ENCODE data around the gene SLC9A3. TPM values are rescaled to one million over a fixed set of nuclear protein-coding genes. Genes with fewer than 3 reads are reported as not detected.

SLC9A3 gene
- 1.6 TPM for total RNA-seq

DNA sequence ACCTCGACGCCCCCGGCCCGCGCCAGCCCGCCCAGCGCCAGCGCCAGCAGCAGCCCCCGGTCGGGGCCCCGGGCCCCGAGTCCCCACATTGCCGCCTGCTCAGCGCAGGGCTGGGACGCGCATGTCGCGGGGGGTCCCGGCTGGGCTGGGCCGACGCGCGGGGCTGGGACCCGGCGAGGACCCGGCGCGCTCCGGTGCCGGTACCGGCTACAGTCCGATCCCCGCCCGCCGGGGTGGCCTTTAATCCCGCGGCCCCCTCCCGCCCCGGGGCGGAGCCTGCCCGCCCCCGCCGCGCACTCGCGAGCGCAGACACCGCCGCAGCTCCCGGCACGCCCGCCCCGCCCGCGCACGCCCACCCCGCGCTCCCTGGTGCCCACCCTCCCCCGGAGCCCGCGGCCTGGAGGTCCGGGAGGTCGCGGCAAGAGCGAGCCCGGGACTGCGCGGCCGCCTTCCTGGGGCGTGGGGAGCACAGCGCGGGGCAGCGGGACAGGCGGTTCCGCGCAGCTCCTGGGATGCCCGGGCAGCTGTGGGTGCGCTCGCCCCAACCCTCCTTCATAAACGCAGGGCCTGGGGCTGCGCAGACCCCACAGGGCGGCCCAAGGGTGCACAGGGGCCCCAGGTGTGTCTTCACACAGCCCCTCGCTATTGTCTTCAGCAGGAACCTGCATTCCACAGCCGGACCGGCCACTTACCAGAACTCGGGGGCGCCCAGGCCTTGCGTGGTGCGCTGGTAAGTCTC, at the start of gene SLC9A3:
Gene SLC9A3 (minus strand): TSS at position 216 of the 739 bp plus-strand sequence.

DNA sequence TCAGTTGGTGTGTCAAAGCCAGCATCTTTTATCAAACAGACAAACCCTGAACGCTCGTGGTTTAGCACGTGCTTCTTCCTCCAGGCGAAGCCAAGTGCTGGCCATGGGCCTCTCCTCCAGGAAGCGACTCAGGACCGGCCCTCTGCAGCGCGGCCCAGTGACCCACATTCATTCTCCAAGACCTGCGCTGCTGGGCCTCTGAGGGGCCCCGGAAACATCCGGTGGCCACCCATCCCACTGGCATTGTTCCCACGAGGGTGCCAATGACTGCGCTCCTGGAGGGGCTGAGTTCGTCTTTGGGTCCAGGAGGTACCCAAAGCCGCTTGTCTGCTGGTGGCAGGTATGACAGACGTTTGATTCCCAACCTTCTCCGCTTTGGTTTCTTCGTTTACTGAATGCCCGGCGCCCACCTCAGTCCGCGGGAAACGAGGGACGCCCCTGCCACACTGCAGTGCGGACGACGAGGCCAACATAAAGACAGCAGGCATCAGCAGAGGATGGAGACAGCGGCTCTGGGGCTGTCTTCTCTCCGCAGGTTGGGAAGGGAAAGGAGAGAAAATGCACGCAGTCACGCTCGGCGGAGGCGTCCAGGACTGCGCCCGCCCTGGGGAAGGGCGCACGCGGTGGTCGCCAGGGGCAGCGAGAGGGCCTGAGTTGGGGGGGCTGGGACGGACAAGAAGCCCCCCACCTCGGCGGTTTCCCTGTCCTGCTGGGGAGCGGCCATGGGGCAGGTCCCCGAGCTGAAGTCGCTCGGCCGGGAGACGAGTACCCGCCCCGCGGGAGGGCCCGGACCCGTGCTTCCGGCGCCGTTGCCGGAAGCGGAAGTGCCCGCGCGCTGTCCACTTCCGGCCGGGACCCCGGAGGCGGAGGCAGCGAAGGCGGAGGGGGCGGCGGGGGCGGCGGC, 81.7 kb downstream of the SLC9A3 start, which contains the start of gene EXOC3:
Gene EXOC3 (plus strand): TSS at position 842 of the 904 bp plus-strand sequence. CDS start 3,030 bp downstream, outside the sequence.

Small RNAs within 50 kb of the gene (small RNA-seq; reads per million reads assigned to genes)
- not detected for gene MIR4456 (ENCODE audit: low replicate concordance)

Other genes starting within 250 kb of the SLC9A3 start
- gene AHRR, start 202.7 kb downstream of the SLC9A3 start, total RNA-seq = 2.8 TPM
- 38.5 TPM for gene EXOC3, start 81.3 kb downstream of the SLC9A3 start, total RNA-seq
- gene CEP72, start 87.9 kb upstream of the SLC9A3 start, total RNA-seq = 7.2 TPM
- gene TPPP, start 168.9 kb upstream of the SLC9A3 start, total RNA-seq = 22.2 TPM

Data from parietal lobe (tissue), 2 donors.